Glutamatergic neuron (in vitro differentiated cells): ENCODE measurements around the gene RAB34. TPM values are rescaled to one million over a fixed set of nuclear protein-coding genes. Genes with fewer than 3 reads are reported as not detected.

Source experiments
- DNase-seq: peaks from one replicate; pipeline ENCODE4 v3.0.0; 2022
- H3K27ac Mint-ChIP-seq: one replicate; pipeline ENCODE4 v1.8.0; 2020; ENCODE audit warnings: mild to moderate bottlenecking, mixed read lengths, inconsistent platforms; ENCODE audit not compliant: unreplicated experiment
- H3K27me3 Mint-ChIP-seq: one replicate; pipeline ENCODE4 v1.8.0; 2020; ENCODE audit warnings: mild to moderate bottlenecking, moderate library complexity, mixed read lengths, inconsistent platforms; ENCODE audit not compliant: unreplicated experiment
- H3K36me3 Mint-ChIP-seq: one replicate; pipeline ENCODE4 v1.8.0; 2020; ENCODE audit warnings: mild to moderate bottlenecking, mixed read lengths, inconsistent platforms; ENCODE audit not compliant: unreplicated experiment
- H3K4me1 Mint-ChIP-seq: one replicate; pipeline ENCODE4 v1.8.0; 2020; ENCODE audit warnings: mild to moderate bottlenecking, low read depth, mixed read lengths, inconsistent platforms; ENCODE audit not compliant: unreplicated experiment
- H3K4me3 Mint-ChIP-seq: one replicate; pipeline ENCODE4 v1.8.0; 2020; ENCODE audit warnings: mild to moderate bottlenecking, mixed read lengths, inconsistent platforms; ENCODE audit not compliant: unreplicated experiment
- H3K9me3 Mint-ChIP-seq: one replicate; pipeline ENCODE4 v1.8.0; 2020; ENCODE audit warnings: mild to moderate bottlenecking, moderate library complexity, mixed read lengths, inconsistent platforms; ENCODE audit not compliant: unreplicated experiment
- total RNA-seq: library from RNA; stranded (reverse); fragmentation: NEBNext Ultra II Directional; extraction: Animal tissue kit (Norgen Biotek cat#: 25700); gene quantifications from one replicate; pipeline ENCODE4 v1.2.1, GENCODE V29; 2021; ENCODE audit not compliant: unreplicated experiment
- TF ChIP-seq, protein P1 (sequence below): fragments of 200-600 bp; sonication (generic); IDR thresholded peaks from one replicate; pipeline ENCODE4 v1.5.0; 2021; ENCODE audit not compliant: partially characterized antibody, unreplicated experiment

The RAB34 gene
- total RNA-seq, 1 donor from 2014 or later = 54.3 TPM

- Mint-ChIP-seq H3K27ac (peak overlapping the region; percentile 72), H3K36me3 (peaks cover 10% of the 10 kb centered on the region), H3K4me3 (no peak overlapping the region), H3K9me3 (peaks cover 10% of the 10 kb centered on the region), H3K27me3 (peaks cover 17% of the 10 kb centered on the region), H3K4me1 (peaks cover 8% of the 10 kb centered on the region)
- no peak for DNase-seq
- TF ChIP-seq, protein P1, sequence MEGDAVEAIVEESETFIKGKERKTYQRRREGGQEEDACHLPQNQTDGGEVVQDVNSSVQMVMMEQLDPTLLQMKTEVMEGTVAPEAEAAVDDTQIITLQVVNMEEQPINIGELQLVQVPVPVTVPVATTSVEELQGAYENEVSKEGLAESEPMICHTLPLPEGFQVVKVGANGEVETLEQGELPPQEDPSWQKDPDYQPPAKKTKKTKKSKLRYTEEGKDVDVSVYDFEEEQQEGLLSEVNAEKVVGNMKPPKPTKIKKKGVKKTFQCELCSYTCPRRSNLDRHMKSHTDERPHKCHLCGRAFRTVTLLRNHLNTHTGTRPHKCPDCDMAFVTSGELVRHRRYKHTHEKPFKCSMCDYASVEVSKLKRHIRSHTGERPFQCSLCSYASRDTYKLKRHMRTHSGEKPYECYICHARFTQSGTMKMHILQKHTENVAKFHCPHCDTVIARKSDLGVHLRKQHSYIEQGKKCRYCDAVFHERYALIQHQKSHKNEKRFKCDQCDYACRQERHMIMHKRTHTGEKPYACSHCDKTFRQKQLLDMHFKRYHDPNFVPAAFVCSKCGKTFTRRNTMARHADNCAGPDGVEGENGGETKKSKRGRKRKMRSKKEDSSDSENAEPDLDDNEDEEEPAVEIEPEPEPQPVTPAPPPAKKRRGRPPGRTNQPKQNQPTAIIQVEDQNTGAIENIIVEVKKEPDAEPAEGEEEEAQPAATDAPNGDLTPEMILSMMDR = no peak
Measured at GRCh38 chr17:28703552-28704218, 14.0 kb downstream of the RAB34 start.

GRCh38 chr17:28702752-28703150 lies 14.9 kb downstream of the RAB34 start:
- Mint-ChIP-seq H3K9me3 (peaks cover 10% of the 10 kb centered on the region), H3K36me3 (peaks cover 6% of the 10 kb centered on the region), H3K27ac (peak overlapping the region; percentile 9), H3K27me3 (peaks cover 19% of the 10 kb centered on the region), H3K4me3 (no peak overlapping the region), H3K4me1 (peaks cover 6% of the 10 kb centered on the region)
- TF ChIP-seq, protein P1 = no peak
- no peak for DNase-seq

- no peak for DNase-seq
- TF ChIP-seq, protein P1 = no peak
- H3K36me3 Mint-ChIP-seq = peaks cover 6% of the 10 kb centered on the region
- peak overlapping the region; percentile 9 for H3K27ac Mint-ChIP-seq
- peaks cover 5% of the 10 kb centered on the region for H3K9me3 Mint-ChIP-seq
- no peak overlapping the region for H3K4me3 Mint-ChIP-seq
- peaks cover 15% of the 10 kb centered on the region for H3K27me3 Mint-ChIP-seq
- peaks cover 1% of the 10 kb centered on the region for H3K4me1 Mint-ChIP-seq
Measured at GRCh38 chr17:28702026-28702751, 15.5 kb downstream of the RAB34 start.

DNA sequence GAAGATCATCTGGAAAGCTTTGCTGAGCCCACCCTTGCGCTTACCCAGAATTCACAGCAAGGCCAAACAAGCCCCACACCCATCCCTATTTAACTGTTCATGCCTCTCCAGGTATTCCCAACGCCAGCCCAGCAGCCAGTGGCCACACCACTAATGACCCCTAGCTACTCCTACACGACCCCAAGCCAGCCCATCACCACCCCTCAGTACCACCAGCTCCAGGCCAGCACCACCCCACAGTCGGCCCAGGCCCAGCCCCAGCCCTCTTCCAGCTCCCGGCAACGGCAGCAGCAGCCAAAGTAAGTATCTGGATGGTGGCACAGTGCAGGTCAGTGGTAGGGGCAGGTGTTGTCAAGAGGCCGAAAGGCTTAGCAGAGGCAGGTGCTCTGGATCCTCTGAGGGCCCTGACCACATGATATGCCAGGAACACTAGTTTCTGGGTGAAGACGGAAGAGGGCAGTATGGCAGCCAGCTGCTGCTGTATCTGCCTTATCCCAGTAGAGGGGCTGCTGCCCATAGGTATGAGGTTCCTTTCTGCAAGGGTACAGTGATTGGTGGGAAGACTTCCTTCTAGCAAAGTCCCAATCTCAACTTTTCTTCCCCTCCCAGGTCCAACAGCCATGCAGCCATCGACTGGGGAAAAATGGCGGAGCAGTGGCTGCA lies 16.7 kb downstream of the RAB34 start:
- Mint-ChIP-seq H3K4me1 (no peaks in the 10 kb centered on the region), H3K9me3 (peaks cover 4% of the 10 kb centered on the region)

More for the DNA sequence above, 16.7 kb downstream of the RAB34 start:
- TF ChIP-seq, protein P1 = no peak
- peaks cover 6% of the 10 kb centered on the region for H3K36me3 Mint-ChIP-seq
- DNase-seq = no peak
- peak overlapping the region; percentile 52 for H3K27ac Mint-ChIP-seq
- no peak overlapping the region for H3K4me3 Mint-ChIP-seq
- peaks cover 10% of the 10 kb centered on the region for H3K27me3 Mint-ChIP-seq
